Panc1 (cell line): ENCODE measurements around the gene TTLL11.

ENCODE experiments used
- CTCF ChIP-seq: fragments of 450-650 bp; IDR thresholded peaks from 2 replicates; pipeline ENCODE4 v1.5.1; 2017; ENCODE audit warnings: mild to moderate bottlenecking
- POLR2AphosphoS5 ChIP-seq: IDR thresholded peaks from 2 replicates; pipeline ENCODE4 v1.6.1; 2012; ENCODE audit warnings: mild to moderate bottlenecking, low read depth, low read length, moderate library complexity
- REST ChIP-seq, 2 experiments: IDR thresholded peaks; 2 replicates each; pipeline ENCODE4 v1.6.1; 2011 to 2012; ENCODE audit warnings: low read depth in 2 of 2, control low read depth in 1 of 2, low read length in 1 of 2, mild to moderate bottlenecking in 1 of 2, moderate library complexity in 1 of 2; ENCODE audit not compliant: insufficient read depth in 1 of 2
- SIN3A ChIP-seq: IDR thresholded peaks from 2 replicates; pipeline ENCODE4 v1.6.1; 2012; ENCODE audit warnings: low read depth, mild to moderate bottlenecking, low read length, moderate library complexity, borderline replicate concordance; ENCODE audit not compliant: insufficient read depth
- TCF7L2 ChIP-seq: IDR thresholded peaks from 2 replicates; pipeline ENCODE4 v1.6.1; 2011; ENCODE audit warnings: mild to moderate bottlenecking, low read depth, low read length, inconsistent platforms

GRCh38 chr9:122141671-122142070 is 48.6 kb upstream of the TTLL11 start:
- TF ChIP-seq CTCF = no peak
- TF ChIP-seq POLR2AphosphoS5 = no peak
- no peak for TF ChIP-seq REST (IDR thresholded peaks at IDR 0.05; ENCODE audit: insufficient read depth in 1 of 2, low read depth in 2 of 2, low read length in 1 of 2)
- TF ChIP-seq TCF7L2 = no peak
- TF ChIP-seq SIN3A = no peak
